A549 (cell line): Measurements from ENCODE around the gene C5orf24. TPM values are rescaled to one million over a fixed set of nuclear protein-coding genes. Genes with fewer than 3 reads are reported as not detected.

Source experiments
- ATAC-seq, 2 experiments: fragments of 200-7000 bp in 1 of 2; fragments of >200 bp in 1 of 2; cut with Nextera tagmentation in 1 of 2; cut with Tn5 transposase in 1 of 2; 3 replicates each; pipeline versions ENCODE4 v1.8.0 to v1.9.1; 2018 to 2020; ENCODE audit warnings: mild to moderate bottlenecking in 1 of 2, moderate library complexity in 1 of 2
- CTCF ChIA-PET: fragments of 300-600 bp; sonication (Branson Sonifier 250); formaldehyde crosslinking; extraction: SDS; loops from one replicate; lab custom pipeline; 2021; ENCODE audit warnings: antibody characterized with exemption, inconsistent platforms; lab: Yijun Ruan, JAX
- POLR2A ChIA-PET: fragments of 350-600 bp; formaldehyde crosslinking; extraction: SDS; loops from one replicate; lab custom pipeline; 2021; ENCODE audit warnings: antibody characterized with exemption, inconsistent platforms; lab: Yijun Ruan, JAX
- DNase-seq, 2 experiments: peaks; one replicate each; pipeline versions ENCODE4 v3.0.0 to v3.0.0-alpha.2; 2011 to 2016; ENCODE audit warnings: low read depth in 1 of 2, low spot score in 1 of 2
- FAIRE-seq: peaks from 2 replicates; lab custom pipeline; 2011; peaks lifted over from hg19 to GRCh38; lab: Jason Lieb, UNC
- H3K27ac ChIP-seq, 2 experiments: fragments of >200 bp; sonication (Bioruptor Twin); formaldehyde crosslinking; 3 replicates each; pipeline ENCODE4 v1.5.1; 2016 to 2017
- H3K4me1 ChIP-seq: fragments of >200 bp; sonication (Bioruptor Twin); formaldehyde crosslinking; 3 replicates; pipeline ENCODE4 v1.6.1; 2016
- H3K4me2 ChIP-seq: fragments of >200 bp; sonication (Bioruptor Twin); formaldehyde crosslinking; 3 replicates; pipeline ENCODE4 v1.6.1; 2016
- H3K4me3 ChIP-seq: fragments of >200 bp; sonication (Bioruptor Twin); formaldehyde crosslinking; 3 replicates; pipeline ENCODE4 v1.5.1; 2016
- H3K9me3 ChIP-seq: fragments of >200 bp; sonication (Bioruptor Twin); formaldehyde crosslinking; 3 replicates; pipeline ENCODE4 v1.6.1; 2016
- CBX8 ChIP-seq: fragments of 200-600 bp; sonication (generic); IDR thresholded peaks from 2 replicates; pipeline ENCODE4 v1.6.1; 2016
- CEBPB ChIP-seq, 2 experiments: fragments of >200 bp in 1 of 2; sonication (Bioruptor Twin) in 1 of 2; formaldehyde crosslinking in 1 of 2; IDR thresholded peaks; 2 replicates each; pipeline ENCODE4 v1.6.1; 2012 to 2016
- CHD2 ChIP-seq: fragments of 150-350 bp; IDR thresholded peaks from 2 replicates; pipeline ENCODE4 v1.6.1; 2014; ENCODE audit warnings: low read length; ENCODE audit not compliant: partially characterized antibody
- CHD4 ChIP-seq: fragments of 200-600 bp; sonication (generic); IDR thresholded peaks from 2 replicates; pipeline ENCODE4 v1.6.1; 2016; ENCODE audit warnings: antibody characterized with exemption, mild to moderate bottlenecking, borderline replicate concordance
- E2F6 ChIP-seq: IDR thresholded peaks from 2 replicates; pipeline ENCODE4 v1.6.1; 2012; ENCODE audit warnings: low read depth, borderline replicate concordance
- EHF ChIP-seq: fragments of 250-450 bp; sonication (Bioruptor Pico); IDR thresholded peaks from 2 replicates; pipeline ENCODE4 v1.5.0; 2020; ENCODE audit warnings: mild to moderate bottlenecking
- EHMT2 ChIP-seq: fragments of 200-600 bp; sonication (generic); IDR thresholded peaks from 2 replicates; pipeline ENCODE4 v1.6.1; 2016; ENCODE audit warnings: antibody characterized with exemption, low read depth, mild to moderate bottlenecking, moderate library complexity
- ESRRA ChIP-seq: fragments of 150-350 bp; IDR thresholded peaks from 2 replicates; pipeline ENCODE4 v1.6.1; 2014; ENCODE audit warnings: mild to moderate bottlenecking, low read length, borderline replicate concordance
- HOXA7 ChIP-seq: fragments of 250-450 bp; sonication (Bioruptor Pico); IDR thresholded peaks from 2 replicates; pipeline ENCODE4 v1.5.0; 2020; ENCODE audit warnings: mild to moderate bottlenecking, moderate library complexity
- HOXB13 ChIP-seq: fragments of 250-450 bp; sonication (Bioruptor Pico); IDR thresholded peaks from 2 replicates; pipeline ENCODE4 v1.5.0; 2020; ENCODE audit warnings: low read depth, mild to moderate bottlenecking, moderate library complexity
- MAFK ChIP-seq: fragments of 450-650 bp; IDR thresholded peaks from 2 replicates; pipeline ENCODE4 v1.6.1; 2014; ENCODE audit not compliant: partially characterized antibody
- MAX ChIP-seq: IDR thresholded peaks from 2 replicates; pipeline ENCODE4 v1.6.1; 2012
- NFE2L2 ChIP-seq: fragments of 150-350 bp; conservative IDR thresholded peaks from 2 replicates; pipeline ENCODE4 v1.6.1; 2014; ENCODE audit warnings: low read length
- NPAS2 ChIP-seq: fragments of 250-450 bp; sonication (Bioruptor Pico); IDR thresholded peaks from 2 replicates; pipeline ENCODE4 v1.8.0; 2022; ENCODE audit warnings: mild to moderate bottlenecking, moderate library complexity, borderline replicate concordance
- PBX3 ChIP-seq: IDR thresholded peaks from 2 replicates; pipeline ENCODE4 v1.6.1; 2012
- PHF8 ChIP-seq: fragments of 200-600 bp; sonication (generic); IDR thresholded peaks from 2 replicates; pipeline ENCODE4 v1.6.1; 2016; ENCODE audit warnings: low read depth, mild to moderate bottlenecking, antibody characterized with exemption, moderate library complexity, borderline replicate concordance
- POLR2A ChIP-seq: IDR thresholded peaks from 2 replicates; pipeline ENCODE4 v1.6.1; 2012; ENCODE audit warnings: mild to moderate bottlenecking, low read length
- POLR2AphosphoS2 ChIP-seq: conservative IDR thresholded peaks from 2 replicates; pipeline ENCODE4 v1.6.1; 2012; ENCODE audit warnings: low read length, improper control_type of control experiment, inconsistent platforms
- SMC3 ChIP-seq: fragments of >200 bp; sonication (Bioruptor Twin); formaldehyde crosslinking; IDR thresholded peaks from 3 replicates; pipeline ENCODE4 v1.6.1; 2018; ENCODE audit warnings: inconsistent platforms
- TP53 ChIP-seq: fragments of 250-450 bp; sonication (Bioruptor Pico); IDR thresholded peaks from 2 replicates; pipeline ENCODE4 v1.5.0; 2021; ENCODE audit warnings: mild to moderate bottlenecking, moderate library complexity
- ZC3H11A ChIP-seq: fragments of 450-650 bp; IDR thresholded peaks from 2 replicates; pipeline ENCODE4 v1.6.1; 2014; ENCODE audit warnings: antibody characterized with exemption, mild to moderate bottlenecking
- ZFP36 ChIP-seq: fragments of 450-650 bp; IDR thresholded peaks from 2 replicates; pipeline ENCODE4 v1.6.1; 2014; ENCODE audit warnings: borderline replicate concordance; ENCODE audit not compliant: partially characterized antibody
- ZNF302 ChIP-seq: fragments of 250-450 bp; sonication (Bioruptor Pico); IDR thresholded peaks from 2 replicates; pipeline ENCODE4 v1.9.0; 2021; ENCODE audit warnings: inconsistent platforms, mild to moderate bottlenecking, moderate library complexity
- WGBS: methylation state at CpG from one replicate; pipeline ENCODE4 v1.1.6; 2017; ENCODE audit errors: missing lambda C conversion rate; 5-methylcytosine and 5-hydroxymethylcytosine counted together
- polyA plus RNA-seq, 4 experiments: library from polyadenylated mRNA; depleted of rRNA in 3 of 4; stranded (reverse); fragments of >200 nt; fragmentation: RNase III in 1 of 4; extraction: RNeasy Plus Mini Kit Qiagen cat#74134 plus additional on column Dnase treatment in 1 of 4; gene quantifications; 2 replicates in 3 of 4; 3 replicates in 1 of 4; pipeline ENCODE4 v1.2.3, GENCODE V29; 2011 to 2017

Gene C5orf24
- polyA plus RNA-seq, 2 of the 4 experiments (the other 2 are of a cell fraction): 27.0 to 53.7 TPM

- POLR2A ChIA-PET: no interaction called here
- H3K4me2 ChIP-seq: no peak overlapping the region
- TF ChIP-seq SMC3 (no peak), CHD2 (no peak), POLR2A (no peak), MAFK (no peak), ESRRA (no peak), EHMT2 (no peak), HOXB13 (CRISPR knock-in tag) (no peak), E2F6 (no peak), CBX8 (no peak), NPAS2 (CRISPR knock-in tag) (no peak), ZNF302 (no peak), EHF (no peak), CEBPB (IDR thresholded peaks at IDR 0.05) (no peak), PHF8 (no peak), MAX (no peak)
- TF ChIP-seq, all 56 proteins: peak for 0
- Histone ChIP-seq H3K27ac (no peak overlapping the region), H3K9me3 (no peaks in the 10 kb centered on the region), H3K4me3 (no peak overlapping the region), H3K4me1 (no peaks in the 10 kb centered on the region)
- no peak for DNase-seq
- no peak for ATAC-seq
- CTCF ChIA-PET: no interaction called here
- whole genome bisulfite sequencing: 91% methylated on average over 4 of the region's 4 CpGs
- no peak for FAIRE-seq
Measured at GRCh38 chr5:134803821-134804220, 41.9 kb upstream of the C5orf24 start.

GRCh38 chr5:134813407-134813806 lies 32.4 kb upstream of the C5orf24 start:
- no peak overlapping the region for H3K4me3 ChIP-seq
- ATAC-seq (no peak), DNase-seq (no peak), FAIRE-seq (no peak)
- CTCF ChIA-PET: interaction anchor here (1.2 kb wide), 1 partner anchor 21 kb away, joined by 8 read pairs; no protein-coding TSS in a partner anchor
- H3K9me3 ChIP-seq: no peaks in the 10 kb centered on the region
- H3K4me2 ChIP-seq: no peak overlapping the region
- 100% methylated on average over 2 of the region's 2 CpGs for WGBS
- no peak for TF ChIP-seq HOXB13 (CRISPR knock-in tag)
- TF ChIP-seq TP53 (CRISPR knock-in tag): no peak
- TF ChIP-seq POLR2AphosphoS2: no peak
- TF ChIP-seq ZFP36: no peak
- TF ChIP-seq ZNF302: no peak
- no peak for TF ChIP-seq PHF8
- no peak for TF ChIP-seq ZC3H11A
- no peak for TF ChIP-seq PBX3
- no peak for TF ChIP-seq HOXA7
- TF ChIP-seq CHD4: no peak
- TF ChIP-seq NFE2L2: no peak
- TF ChIP-seq, all 56 proteins: peak for 0
- POLR2A ChIA-PET: no interaction called here
- no peak overlapping the region for H3K27ac ChIP-seq
- no peaks in the 10 kb centered on the region for H3K4me1 ChIP-seq

GRCh38 chr5:134813827-134814226 lies 31.9 kb upstream of the C5orf24 start:
- no peak overlapping the region for H3K4me3 ChIP-seq
- H3K4me1 ChIP-seq: no peaks in the 10 kb centered on the region
- no peaks in the 10 kb centered on the region for H3K9me3 ChIP-seq
- ChIA-PET CTCF (interaction anchor here (1.2 kb wide), 1 partner anchor 22 kb away, joined by 8 read pairs; no protein-coding TSS in a partner anchor), POLR2A (no interaction called here)
- FAIRE-seq (no peak), DNase-seq (no peak), ATAC-seq (no peak)
- H3K4me2 ChIP-seq: no peak overlapping the region
- no peak for TF ChIP-seq HOXA7
- H3K27ac ChIP-seq: no peak overlapping the region
